ENCODE measurements around the gene CPTP. TPM values are rescaled to one million over a fixed set of nuclear protein-coding genes. Genes with fewer than 3 reads are reported as not detected.
A peak's percentile ranks its signal among the peaks of the same experiment; 100 is the strongest.

CPTP gene
- total RNA-seq, 4 donors from 2014 or later: 10.7 to 94.0 (median 84.6) TPM

- peaks cover 12 to 39% (median 30%) of the 10 kb centered on the region in 4 donors for H3K4me1 ChIP-seq
- DNase-seq: no peak
- H3K27ac ChIP-seq: peak overlapping the region in 2 of 4 donors; percentile 9 to 74
- H3K36me3 ChIP-seq: no peaks in the 10 kb centered on the region
- H3K4me3 ChIP-seq: no peak overlapping the region
- TF ChIP-seq CTCF (IDR thresholded peaks at IDR 0.05) (no peak), POLR2A (IDR thresholded peaks at IDR 0.05) (no peak)
- H3K9me3 ChIP-seq: no peaks in the 10 kb centered on the region
- no peaks in the 10 kb centered on the region for H3K27me3 ChIP-seq
Measured at GRCh38 chr1:1303736-1304135, 20.9 kb upstream of the CPTP start.

GRCh38 chr1:1304331-1305299 is 20.0 kb upstream of the CPTP start:
- Histone ChIP-seq H3K9me3 (no peaks in the 10 kb centered on the region), H3K4me3 (peak overlapping the region; percentile 32 to 96 (median 78)), H3K27ac (peak overlapping the region; percentile 69 to 94 (median 78)), H3K36me3 (no peaks in the 10 kb centered on the region), H3K27me3 (no peaks in the 10 kb centered on the region), H3K4me1 (peaks cover 12 to 47% (median 37%) of the 10 kb centered on the region in 4 donors)
- TF ChIP-seq CTCF (IDR thresholded peaks at IDR 0.05) (no peak), POLR2A (IDR thresholded peaks at IDR 0.05) (no peak)
- DNase-seq: peak; percentile 37 to 81 (median 80)

- H3K27ac ChIP-seq: peak overlapping the region; percentile 69 to 94 (median 78)
- no peaks in the 10 kb centered on the region for H3K9me3 ChIP-seq
- peak; percentile 78 to 90 (median 82) for DNase-seq
- peaks cover 0 to 4% (median 0%) of the 10 kb centered on the region in 3 donors for H3K36me3 ChIP-seq
- peaks cover 12 to 54% (median 38%) of the 10 kb centered on the region in 4 donors for H3K4me1 ChIP-seq
- no peaks in the 10 kb centered on the region for H3K27me3 ChIP-seq
- H3K4me3 ChIP-seq: peak overlapping the region; percentile 32 to 96 (median 78)
- TF ChIP-seq CTCF (IDR thresholded peaks at IDR 0.05) (peak in 4 of 6 experiments; percentile 2 to 25 (median 18)), POLR2A (IDR thresholded peaks at IDR 0.05) (peak in 1 of 2 donors; percentile 1)
Measured at GRCh38 chr1:1305300-1306069, 19.1 kb upstream of the CPTP start.

- no peak for DNase-seq
- H3K27me3 ChIP-seq: no peaks in the 10 kb centered on the region
- peak overlapping the region; percentile 32 to 96 (median 78) for H3K4me3 ChIP-seq
- H3K27ac ChIP-seq: peak overlapping the region; percentile 69 to 94 (median 78)
- no peak for TF ChIP-seq CTCF (IDR thresholded peaks at IDR 0.05)
- no peak for TF ChIP-seq POLR2A (IDR thresholded peaks at IDR 0.05)
- peaks cover 0 to 11% (median 0%) of the 10 kb centered on the region in 3 donors for H3K36me3 ChIP-seq
- no peaks in the 10 kb centered on the region for H3K9me3 ChIP-seq
- peaks cover 12 to 54% (median 38%) of the 10 kb centered on the region in 4 donors for H3K4me1 ChIP-seq
Measured at GRCh38 chr1:1306070-1306660, 18.4 kb upstream of the CPTP start.

- TF ChIP-seq CTCF (IDR thresholded peaks at IDR 0.05): no peak
- TF ChIP-seq POLR2A (IDR thresholded peaks at IDR 0.05): no peak
- no peaks in the 10 kb centered on the region for H3K9me3 ChIP-seq
- H3K27ac ChIP-seq: peak overlapping the region; percentile 89 to 94 (median 92)
- no peaks in the 10 kb centered on the region for H3K27me3 ChIP-seq
- peaks cover 12 to 54% (median 38%) of the 10 kb centered on the region in 4 donors for H3K4me1 ChIP-seq
- H3K36me3 ChIP-seq: peaks cover 0 to 17% (median 0%) of the 10 kb centered on the region in 3 donors
- peak in 1 of 3 donors; percentile 63 for DNase-seq
- peak overlapping the region; percentile 77 to 96 (median 83) for H3K4me3 ChIP-seq
Measured at GRCh38 chr1:1306661-1307260, 17.8 kb upstream of the CPTP start.

Measured in Peyer's patch (tissue), 4 donors.